MM.1S (cell line): ENCODE measurements around the gene CILP2.

Experiments used
- CTCF ChIP-seq: fragments of 300-600 bp; sonication (generic); IDR thresholded peaks from 2 replicates; pipeline ENCODE4 v1.5.1; 2016; ENCODE audit warnings: antibody characterized with exemption, low read length, mixed read lengths
- EZH2 ChIP-seq: fragments of 300-600 bp; sonication (generic); optimal IDR thresholded peaks from 2 replicates; pipeline ENCODE3; 2017; ENCODE audit warnings: low read depth, mild to moderate bottlenecking, antibody characterized with exemption, low read length, mixed read lengths
- EZH2phosphoT487 ChIP-seq: fragments of 300-600 bp; sonication (generic); IDR thresholded peaks from 2 replicates; pipeline ENCODE4 v1.6.1; 2018; ENCODE audit warnings: antibody characterized with exemption, low read length

- TF ChIP-seq CTCF (no peak), EZH2 (no peak), EZH2phosphoT487 (no peak)
Measured at GRCh38 chr19:19559931-19560330, 21.9 kb downstream of the CILP2 start.
